ENCODE results near the gene DLG2. TPM values are rescaled to one million over a fixed set of nuclear protein-coding genes. Genes with fewer than 3 reads are reported as not detected.

The DLG2 gene
- total RNA-seq, 1 donor from 2014 or later = 0.43 TPM

- Histone ChIP-seq H3K27me3 (no peaks in the 10 kb centered on the region), H3K36me3 (no peaks in the 10 kb centered on the region), H3K4me3 (no peak overlapping the region), H3K27ac (no peak overlapping the region), H3K9me3 (no peaks in the 10 kb centered on the region), H3K4me1 (no peaks in the 10 kb centered on the region)
- no peak for TF ChIP-seq CTCF (IDR thresholded peaks at IDR 0.05)
- no peak for DNase-seq (ENCODE audit: low spot score in 2 of 2)
- intact Hi-C loops (cut with DNase I) = no loop called here
Observed at GRCh38 chr11:84407091-84407490, 1220.1 kb downstream of the DLG2 start.

- Histone ChIP-seq H3K4me1 (no peaks in the 10 kb centered on the region), H3K27me3 (no peaks in the 10 kb centered on the region), H3K4me3 (no peak overlapping the region), H3K27ac (no peak overlapping the region), H3K36me3 (no peaks in the 10 kb centered on the region), H3K9me3 (no peaks in the 10 kb centered on the region)
- DNase-seq (ENCODE audit: low spot score in 2 of 2) = no peak
- TF ChIP-seq CTCF (IDR thresholded peaks at IDR 0.05) = no peak
- intact Hi-C loops (cut with DNase I) = no loop called here
Observed at GRCh38 chr11:84398017-84398626, 1229.0 kb downstream of the DLG2 start.

GRCh38 chr11:84396521-84396920 lies 1230.6 kb downstream of the DLG2 start:
- no peak for TF ChIP-seq CTCF (IDR thresholded peaks at IDR 0.05)
- no peaks in the 10 kb centered on the region for H3K27me3 ChIP-seq
- intact Hi-C loops (cut with DNase I) = no loop called here
- H3K4me3 ChIP-seq = no peak overlapping the region
- no peak overlapping the region for H3K27ac ChIP-seq
- no peaks in the 10 kb centered on the region for H3K4me1 ChIP-seq
- DNase-seq (ENCODE audit: low spot score in 2 of 2) = no peak
- H3K36me3 ChIP-seq = no peaks in the 10 kb centered on the region
- no peaks in the 10 kb centered on the region for H3K9me3 ChIP-seq

- Histone ChIP-seq H3K9me3 (no peaks in the 10 kb centered on the region), H3K27ac (no peak overlapping the region), H3K4me3 (no peak overlapping the region), H3K4me1 (no peaks in the 10 kb centered on the region), H3K27me3 (no peaks in the 10 kb centered on the region), H3K36me3 (no peaks in the 10 kb centered on the region)
- DNase-seq (ENCODE audit: low spot score in 2 of 2) = no peak
- intact Hi-C loops (cut with DNase I) = no loop called here
- no peak for TF ChIP-seq CTCF (IDR thresholded peaks at IDR 0.05)
Observed at GRCh38 chr11:84390441-84391078, 1236.6 kb downstream of the DLG2 start.

- no peak for DNase-seq (ENCODE audit: low spot score in 2 of 2)
- H3K27me3 ChIP-seq = no peaks in the 10 kb centered on the region
- no peaks in the 10 kb centered on the region for H3K36me3 ChIP-seq
- no peak overlapping the region for H3K4me3 ChIP-seq
- H3K9me3 ChIP-seq = no peaks in the 10 kb centered on the region
- H3K4me1 ChIP-seq = no peaks in the 10 kb centered on the region
- no peak for TF ChIP-seq CTCF (IDR thresholded peaks at IDR 0.05)
- H3K27ac ChIP-seq = no peak overlapping the region
- intact Hi-C loops (cut with DNase I) = loop anchor here (5.0 kb wide), 1 partner anchor 133 kb away; no protein-coding TSS in a partner anchor
Observed at GRCh38 chr11:84389696-84390095, 1237.4 kb downstream of the DLG2 start.
